ENCODE results near the gene SPOCK1.

Gene SPOCK1

DNA sequence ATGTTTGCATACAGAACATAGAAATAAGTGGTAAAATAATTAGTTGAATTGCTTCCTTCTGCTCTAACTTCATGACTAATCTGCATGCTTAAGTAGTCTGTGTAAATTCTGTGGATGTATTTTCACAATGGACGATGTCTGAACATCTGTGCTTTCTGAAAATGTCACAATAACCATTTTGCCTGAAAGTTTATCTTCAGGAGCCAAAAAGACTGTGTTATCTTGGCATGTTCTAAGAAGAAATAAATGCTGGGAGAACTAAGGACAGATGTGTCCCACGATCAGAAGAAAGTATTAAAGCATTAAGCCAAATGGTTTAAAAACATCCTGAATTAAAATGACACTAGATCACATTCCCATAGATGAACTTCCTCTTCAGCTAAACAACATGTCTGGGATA, 397.6 kb downstream of the SPOCK1 start:
- no peak overlapping the region for H3K4me3 ChIP-seq (ENCODE audit: low read depth, low read length)
- TF ChIP-seq CTCF (IDR thresholded peaks at IDR 0.05; ENCODE audit: low read depth, low read length), result no peak
- no peak for TF ChIP-seq MYC (IDR thresholded peaks at IDR 0.05; ENCODE audit: low read depth, low read length)
- TF ChIP-seq, protein P1, sequence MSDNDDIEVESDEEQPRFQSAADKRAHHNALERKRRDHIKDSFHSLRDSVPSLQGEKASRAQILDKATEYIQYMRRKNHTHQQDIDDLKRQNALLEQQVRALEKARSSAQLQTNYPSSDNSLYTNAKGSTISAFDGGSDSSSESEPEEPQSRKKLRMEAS (IDR thresholded peaks at IDR 0.05; ENCODE audit: low read depth, low read length), result no peak
- TF ChIP-seq POLR2A (IDR thresholded peaks at IDR 0.05; ENCODE audit: extremely low read depth, insufficient read length), result no peak
- DNase-seq (ENCODE audit: low read depth), result no peak

- no peak for TF ChIP-seq CTCF (IDR thresholded peaks at IDR 0.05; ENCODE audit: low read depth, low read length)
- TF ChIP-seq MYC (IDR thresholded peaks at IDR 0.05; ENCODE audit: low read depth, low read length), result no peak
- TF ChIP-seq, protein P1 (IDR thresholded peaks at IDR 0.05; ENCODE audit: low read depth, low read length), result no peak
- no peak for TF ChIP-seq POLR2A (IDR thresholded peaks at IDR 0.05; ENCODE audit: extremely low read depth, insufficient read length)
- no peak overlapping the region for H3K4me3 ChIP-seq (ENCODE audit: low read depth, low read length)
- DNase-seq (ENCODE audit: low read depth), result no peak
These were observed 399.5 kb downstream of the SPOCK1 start for GRCh38 chr5:137099651-137100050.

DNA sequence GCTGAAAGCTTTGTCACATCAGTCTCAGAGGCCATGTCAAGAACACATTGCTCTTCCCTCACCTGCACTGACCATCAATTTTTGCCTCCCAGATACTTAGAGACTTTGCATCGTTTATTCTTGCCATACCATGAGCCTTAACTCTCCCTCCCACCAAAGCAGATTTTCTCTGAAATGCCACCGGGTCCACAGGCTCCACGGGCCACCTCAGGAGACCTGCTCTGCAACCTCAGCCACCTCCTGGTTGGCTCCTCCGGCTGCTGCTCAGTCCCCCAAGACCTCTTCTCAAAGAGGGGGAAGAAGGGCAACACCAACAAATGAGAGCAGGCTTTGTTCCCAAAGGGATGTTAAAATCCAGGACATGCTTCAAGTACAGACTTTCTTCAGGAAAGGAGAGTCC, 400.5 kb downstream of the SPOCK1 start:
- no peak for DNase-seq (ENCODE audit: low read depth)
- H3K4me3 ChIP-seq (ENCODE audit: low read depth, low read length), result no peak overlapping the region
- TF ChIP-seq CTCF (IDR thresholded peaks at IDR 0.05; ENCODE audit: low read depth, low read length) (no peak), POLR2A (IDR thresholded peaks at IDR 0.05; ENCODE audit: extremely low read depth, insufficient read length) (no peak), MYC (IDR thresholded peaks at IDR 0.05; ENCODE audit: low read depth, low read length) (no peak)
- TF ChIP-seq, protein P1 (IDR thresholded peaks at IDR 0.05; ENCODE audit: low read depth, low read length), result no peak

GRCh38 chr5:137098238-137098637, 400.9 kb downstream of the SPOCK1 start:
- TF ChIP-seq, protein P1 (IDR thresholded peaks at IDR 0.05; ENCODE audit: low read depth, low read length), result no peak
- TF ChIP-seq CTCF (IDR thresholded peaks at IDR 0.05; ENCODE audit: low read depth, low read length) (no peak), POLR2A (IDR thresholded peaks at IDR 0.05; ENCODE audit: extremely low read depth, insufficient read length) (no peak), MYC (IDR thresholded peaks at IDR 0.05; ENCODE audit: low read depth, low read length) (no peak)
- H3K4me3 ChIP-seq (ENCODE audit: low read depth, low read length), result no peak overlapping the region
- no peak for DNase-seq (ENCODE audit: low read depth)

DNA sequence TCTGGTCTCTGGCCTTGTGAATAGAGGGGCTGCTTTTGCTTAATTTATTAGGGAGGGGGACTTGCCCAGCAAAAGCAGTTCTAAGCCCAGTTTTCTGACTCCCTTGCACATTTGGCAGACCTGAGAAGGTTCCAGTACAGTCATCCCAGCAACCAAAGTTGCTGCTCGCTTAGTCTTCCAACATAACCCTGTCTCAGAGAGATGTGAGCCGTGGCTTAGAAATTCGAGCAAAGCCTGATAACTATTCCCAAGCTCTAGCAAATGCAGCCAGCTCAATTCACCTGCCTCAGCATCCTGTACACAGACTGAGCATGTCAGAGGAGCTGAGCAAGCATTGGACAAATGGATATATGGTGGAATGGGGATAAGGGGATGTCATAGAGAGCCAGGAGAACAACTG, 401.9 kb downstream of the SPOCK1 start:
- H3K4me3 ChIP-seq (ENCODE audit: low read depth, low read length), result no peak overlapping the region
- TF ChIP-seq MYC (IDR thresholded peaks at IDR 0.05; ENCODE audit: low read depth, low read length) (no peak), CTCF (IDR thresholded peaks at IDR 0.05; ENCODE audit: low read depth, low read length) (no peak), POLR2A (IDR thresholded peaks at IDR 0.05; ENCODE audit: extremely low read depth, insufficient read length) (no peak)
- TF ChIP-seq, protein P1 (IDR thresholded peaks at IDR 0.05; ENCODE audit: low read depth, low read length), result no peak
- DNase-seq (ENCODE audit: low read depth), result no peak
